NCI-H2081 treated with DMSO at 0.1 percent for 48 hours (cell line): ENCODE measurements around the gene MAGEF1.

Source experiments
- DNase-seq: peaks from one replicate; lab custom pipeline; 2025; lab: John Stamatoyannopoulos, UW

MAGEF1 gene, protein sequence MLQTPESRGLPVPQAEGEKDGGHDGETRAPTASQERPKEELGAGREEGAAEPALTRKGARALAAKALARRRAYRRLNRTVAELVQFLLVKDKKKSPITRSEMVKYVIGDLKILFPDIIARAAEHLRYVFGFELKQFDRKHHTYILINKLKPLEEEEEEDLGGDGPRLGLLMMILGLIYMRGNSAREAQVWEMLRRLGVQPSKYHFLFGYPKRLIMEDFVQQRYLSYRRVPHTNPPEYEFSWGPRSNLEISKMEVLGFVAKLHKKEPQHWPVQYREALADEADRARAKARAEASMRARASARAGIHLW

DNA sequence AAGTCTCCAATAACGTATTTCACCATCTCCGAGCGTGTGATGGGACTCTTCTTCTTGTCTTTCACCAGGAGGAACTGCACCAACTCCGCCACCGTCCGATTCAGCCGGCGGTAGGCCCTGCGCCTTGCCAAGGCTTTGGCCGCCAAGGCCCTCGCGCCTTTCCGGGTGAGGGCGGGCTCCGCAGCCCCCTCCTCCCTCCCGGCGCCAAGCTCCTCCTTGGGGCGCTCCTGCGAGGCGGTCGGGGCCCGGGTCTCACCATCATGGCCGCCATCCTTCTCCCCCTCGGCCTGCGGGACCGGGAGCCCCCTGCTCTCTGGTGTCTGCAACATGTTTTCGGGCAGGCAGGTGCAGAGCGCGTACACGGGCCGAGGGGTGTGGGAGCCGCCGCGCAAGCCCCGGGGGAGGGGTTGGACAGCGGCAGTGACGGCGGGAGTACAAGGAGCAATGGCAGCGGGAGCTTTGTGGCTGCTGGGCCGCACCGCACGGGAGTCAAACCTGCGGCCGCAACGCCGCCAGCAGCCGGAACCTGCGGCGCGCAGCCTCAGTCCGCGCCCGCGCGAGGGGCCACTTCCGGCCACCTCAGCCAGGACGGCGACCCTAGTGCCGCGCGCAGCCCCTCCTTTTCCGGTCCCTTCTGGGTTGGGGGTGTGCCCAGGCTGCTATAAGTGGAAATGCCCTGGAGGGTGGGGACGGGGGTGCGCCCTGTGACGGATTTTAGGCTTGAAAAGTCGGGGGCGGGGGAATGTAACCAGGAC is at the start of gene MAGEF1:
TSS of gene MAGEF1 (minus strand) at position 572 of the 755 bp plus-strand sequence. CDS start at position 329, 243 bp downstream.
- DNase-seq = peak; percentile 56

DNA sequence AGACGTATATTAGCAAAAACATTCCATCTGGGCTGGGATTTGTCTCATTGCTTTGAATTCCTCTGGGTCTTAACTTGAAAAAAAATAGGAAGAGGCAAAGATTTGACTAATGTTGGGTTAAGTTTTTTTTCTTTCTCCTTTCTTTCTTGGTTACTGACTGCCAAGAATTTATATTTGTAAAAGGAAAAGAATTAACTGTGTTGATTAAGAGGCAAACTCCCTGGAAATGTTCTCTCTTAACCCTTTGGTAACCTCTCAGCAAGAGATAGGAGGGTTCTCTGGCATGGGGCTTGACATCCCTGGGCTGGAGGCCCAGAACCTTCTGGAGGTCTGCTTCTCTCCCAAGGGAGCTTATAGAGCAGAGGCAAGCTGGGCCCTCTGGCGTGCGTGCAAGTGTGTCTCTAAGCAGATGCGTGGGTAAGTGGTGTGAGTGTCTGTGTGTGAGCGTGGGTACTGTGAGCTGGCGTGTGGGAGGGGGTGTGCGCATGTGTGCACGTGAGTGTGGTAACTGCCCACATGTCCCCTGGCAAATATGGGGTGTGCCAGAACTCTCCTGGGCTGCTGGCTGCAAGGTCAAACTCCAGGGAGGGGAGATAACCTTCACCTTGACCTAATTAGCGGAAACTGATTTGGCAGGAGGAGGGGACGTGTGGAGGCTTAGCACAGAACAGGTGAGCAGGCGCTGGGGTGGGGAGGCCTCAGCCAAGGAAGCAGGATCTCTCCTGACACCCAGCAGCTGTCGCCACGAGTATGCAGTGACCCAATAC is 49.4 kb upstream of the MAGEF1 start:
- no peak for DNase-seq

DNA sequence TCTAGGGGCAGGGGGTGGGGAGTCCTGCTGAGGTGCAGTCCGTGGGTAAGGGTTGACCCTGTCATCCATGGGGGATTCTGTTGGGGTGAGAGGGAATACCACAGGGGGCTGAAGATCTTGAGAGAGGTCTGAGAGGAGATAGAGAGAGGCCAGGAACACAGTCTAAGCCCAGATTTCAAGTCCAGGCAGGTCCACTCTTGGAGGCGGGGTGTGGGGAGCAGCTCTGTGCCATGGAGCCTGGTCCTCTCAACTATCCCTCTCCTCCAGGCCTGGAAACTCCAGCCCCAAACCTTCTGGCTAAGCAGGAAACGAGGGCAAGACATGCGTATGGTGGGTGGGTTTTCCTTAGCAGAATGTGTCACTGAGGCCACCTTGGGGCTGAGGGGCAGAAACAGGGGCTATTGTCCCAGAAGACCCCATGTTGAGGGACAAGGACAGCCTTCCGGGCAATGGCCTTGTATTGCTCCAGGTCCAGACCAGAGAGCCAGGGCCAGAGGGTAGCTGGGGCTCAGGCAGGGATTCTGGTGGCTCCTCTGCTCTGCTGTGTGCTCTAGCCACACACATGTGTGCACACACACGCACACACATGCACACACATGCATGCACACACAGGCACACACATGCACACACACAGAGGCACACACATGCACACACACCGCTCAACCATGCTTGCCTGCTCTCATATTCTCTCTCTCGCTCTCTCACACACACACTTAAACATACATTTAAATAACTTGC is 48.6 kb upstream of the MAGEF1 start:
- no peak for DNase-seq

DNA sequence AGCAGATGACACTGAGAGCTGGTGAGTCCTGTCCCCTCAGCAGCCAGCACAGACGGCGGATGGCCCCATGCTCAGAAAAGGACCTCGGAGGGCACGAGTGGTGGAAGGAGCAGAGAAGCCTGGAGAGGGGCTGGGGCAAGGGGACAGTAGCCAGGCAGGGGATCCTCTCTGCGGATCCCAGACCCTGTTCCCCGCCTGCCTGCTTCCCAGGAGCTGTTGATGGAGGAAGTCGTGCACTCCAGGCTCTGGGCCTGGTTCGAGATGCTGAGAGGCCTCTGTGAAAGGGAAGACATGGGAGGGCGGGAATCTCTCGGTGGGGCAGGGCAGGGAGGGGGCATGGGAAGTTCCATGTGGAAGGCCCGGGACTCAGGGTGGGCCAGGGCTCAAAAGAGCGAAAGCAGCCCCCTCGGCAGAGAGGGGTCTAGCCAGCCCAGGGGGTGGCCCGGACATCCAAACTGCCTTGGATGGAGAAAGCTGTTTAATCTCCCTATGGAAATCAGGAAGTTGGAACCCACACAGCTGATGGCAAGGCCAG is 47.9 kb upstream of the MAGEF1 start:
- DNase-seq = no peak

DNA sequence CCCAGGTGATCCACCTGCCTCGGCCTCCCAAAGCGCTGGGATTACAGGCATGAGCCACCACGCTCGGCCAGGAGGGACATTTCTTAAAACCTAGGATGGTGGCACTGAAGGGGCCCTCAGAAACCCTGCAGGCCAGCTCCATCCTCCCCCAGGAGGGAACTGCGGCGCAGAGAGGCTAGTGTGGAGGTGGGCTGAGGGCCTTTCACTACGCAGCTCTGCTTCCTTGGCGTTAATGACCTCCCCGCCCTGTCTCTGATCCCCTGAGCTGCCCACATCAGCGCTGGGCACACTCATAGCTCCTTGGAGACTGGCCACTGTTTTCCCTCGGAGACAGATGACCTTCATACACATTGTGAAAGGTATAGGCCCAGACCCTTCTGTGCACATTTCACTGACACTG is 46.2 kb upstream of the MAGEF1 start:
- no peak for DNase-seq

DNA sequence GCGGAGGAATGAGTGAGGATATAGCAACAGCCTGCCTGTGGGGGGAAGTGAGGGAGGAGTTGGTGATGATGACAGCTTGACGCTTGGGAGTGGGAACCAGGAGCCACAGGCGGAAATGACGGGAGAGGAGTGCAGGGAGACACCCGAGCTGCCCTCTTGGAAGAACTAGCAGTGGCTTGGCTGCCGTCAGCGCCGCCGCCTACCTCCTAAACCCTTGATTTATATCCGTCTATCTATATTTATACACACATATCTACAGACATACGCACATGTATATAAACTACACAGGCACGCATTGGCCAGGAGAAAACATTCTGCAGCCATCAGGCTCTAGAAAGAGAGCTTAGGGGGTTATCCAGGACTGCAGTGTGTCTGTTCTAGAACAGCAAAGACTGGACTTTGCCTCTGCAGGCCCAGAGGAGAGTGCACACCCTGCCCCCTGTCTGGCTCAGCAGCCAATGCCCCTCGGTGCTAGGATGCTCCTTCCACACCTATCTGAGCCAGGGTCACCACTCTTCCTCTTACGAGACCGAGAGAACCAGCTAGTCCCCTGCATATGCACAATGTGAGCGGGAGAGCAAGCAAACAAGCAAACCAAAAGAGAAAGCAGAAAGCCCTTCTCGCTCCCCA is 45.3 kb upstream of the MAGEF1 start:
- DNase-seq = no peak

DNA sequence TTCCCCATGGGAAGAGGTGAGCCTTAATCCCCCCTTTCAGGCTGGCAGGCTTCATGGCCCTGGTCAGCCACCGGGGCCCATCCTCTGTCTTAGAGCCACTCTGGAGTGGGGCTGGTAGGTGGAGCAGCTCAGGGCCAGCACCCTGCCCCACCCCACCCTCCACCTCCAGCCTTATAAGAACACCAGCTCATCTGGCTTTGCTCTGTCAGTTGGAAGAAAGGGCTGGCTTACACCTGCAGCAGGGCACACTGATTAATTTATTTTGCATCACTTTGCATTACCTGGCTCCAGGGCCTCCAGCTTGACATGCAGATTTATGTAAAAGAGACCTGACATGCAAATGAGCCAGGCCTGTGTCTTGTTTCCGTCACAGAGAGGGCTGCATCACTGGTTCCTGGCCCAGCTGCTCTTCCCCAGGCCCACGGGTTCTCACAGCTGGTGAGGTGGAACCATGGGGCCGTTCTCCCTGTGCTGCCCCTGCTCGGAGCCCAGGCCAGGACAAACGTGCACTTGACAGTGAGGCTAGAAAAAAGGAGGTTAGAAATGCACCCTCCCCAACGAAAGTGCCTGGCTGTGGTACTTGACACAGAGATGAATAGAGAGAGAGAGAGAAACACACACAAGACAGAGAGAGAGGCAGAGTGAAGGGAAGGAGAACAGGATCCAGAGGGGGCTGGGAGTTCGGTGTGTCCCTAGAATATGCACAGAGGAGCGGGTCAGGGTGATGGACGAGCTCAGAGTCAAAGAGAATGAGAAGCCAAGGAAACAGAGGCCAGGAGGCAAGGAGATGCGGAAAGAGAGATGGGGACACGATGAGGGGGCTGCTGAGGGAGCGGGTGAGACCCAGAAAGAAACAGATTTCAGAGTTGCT is 44.5 kb upstream of the MAGEF1 start:
- DNase-seq = no peak

DNA sequence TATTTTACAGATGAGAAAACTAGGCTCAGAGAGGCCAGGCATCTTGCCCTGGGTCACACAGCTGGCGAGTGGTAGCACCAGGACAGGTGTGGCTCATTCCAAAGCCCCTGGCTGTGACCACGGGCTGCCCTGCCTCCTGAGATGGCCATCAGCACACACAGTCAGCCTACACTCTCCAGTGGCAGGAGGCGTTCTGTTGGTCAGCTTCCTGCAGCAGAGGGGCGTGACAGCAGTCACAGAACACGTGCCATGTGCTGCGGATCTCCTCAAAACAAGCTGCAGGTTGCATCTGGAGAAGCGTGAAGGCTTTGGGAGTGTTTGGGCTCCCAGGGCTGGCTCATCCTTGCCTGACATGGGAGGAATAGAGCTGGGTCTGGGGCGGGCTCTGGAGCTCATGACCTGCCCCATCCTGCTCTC is 43.5 kb upstream of the MAGEF1 start:
- no peak for DNase-seq

DNA sequence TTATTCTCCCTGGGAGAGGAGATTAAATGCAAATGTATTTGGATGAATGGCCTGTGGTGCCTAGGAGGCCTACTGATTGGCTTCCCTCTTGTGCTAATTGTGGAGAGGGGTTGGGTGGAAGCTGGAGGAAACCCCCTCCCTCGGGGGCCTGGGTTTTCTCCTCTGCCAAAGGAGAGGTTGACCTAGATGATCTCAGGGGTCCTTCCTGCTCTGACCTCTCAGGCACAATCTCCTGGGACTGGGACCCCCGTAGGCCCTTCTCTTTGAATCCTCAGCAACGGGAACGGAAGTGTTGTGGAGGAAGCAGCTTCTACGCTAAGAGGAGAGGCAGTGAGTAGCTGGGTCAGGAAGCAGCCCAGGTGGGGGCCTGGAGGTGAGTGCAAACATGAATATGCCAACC is 40.5 kb upstream of the MAGEF1 start:
- no peak for DNase-seq

DNA sequence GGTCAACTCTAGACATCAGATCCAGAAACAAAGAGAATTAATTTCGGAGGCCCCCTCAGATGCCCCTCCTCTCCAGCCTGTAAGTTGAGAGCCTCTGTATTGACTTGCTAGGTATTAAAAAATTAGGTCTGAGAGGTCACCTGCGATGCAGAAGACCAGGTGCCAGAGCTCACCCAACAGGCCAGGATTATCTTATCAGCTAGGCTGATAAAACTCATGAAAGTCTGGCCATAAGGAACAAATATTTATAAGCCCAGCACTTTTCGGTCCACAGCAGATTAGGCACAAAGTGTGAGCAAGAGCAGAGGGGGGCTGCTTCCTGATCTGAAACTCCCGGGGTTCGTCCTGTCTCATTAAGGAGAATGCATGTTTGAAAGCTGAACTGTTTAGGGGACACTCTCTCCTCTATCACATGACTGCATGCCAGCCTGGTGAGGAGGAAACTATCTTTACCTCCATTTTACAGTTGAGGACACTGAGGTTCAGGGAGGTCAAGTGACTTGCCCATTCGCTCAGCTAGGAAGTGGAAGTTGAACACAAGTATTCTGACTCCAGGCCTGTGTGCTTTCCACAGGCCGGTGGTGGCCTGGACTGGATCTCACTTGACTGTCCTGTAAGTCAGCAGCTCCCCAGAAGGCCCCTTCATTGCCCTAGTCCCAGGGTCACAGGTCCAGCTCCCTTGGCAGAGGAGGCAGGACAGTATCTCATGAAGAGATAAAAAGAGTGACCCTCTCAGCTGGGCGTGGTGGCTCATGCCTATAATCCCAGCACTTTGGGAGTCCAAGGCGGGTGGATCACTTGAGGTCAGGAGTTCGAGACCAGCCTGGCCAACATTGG is 39.6 kb upstream of the MAGEF1 start:
- DNase-seq = no peak

DNA sequence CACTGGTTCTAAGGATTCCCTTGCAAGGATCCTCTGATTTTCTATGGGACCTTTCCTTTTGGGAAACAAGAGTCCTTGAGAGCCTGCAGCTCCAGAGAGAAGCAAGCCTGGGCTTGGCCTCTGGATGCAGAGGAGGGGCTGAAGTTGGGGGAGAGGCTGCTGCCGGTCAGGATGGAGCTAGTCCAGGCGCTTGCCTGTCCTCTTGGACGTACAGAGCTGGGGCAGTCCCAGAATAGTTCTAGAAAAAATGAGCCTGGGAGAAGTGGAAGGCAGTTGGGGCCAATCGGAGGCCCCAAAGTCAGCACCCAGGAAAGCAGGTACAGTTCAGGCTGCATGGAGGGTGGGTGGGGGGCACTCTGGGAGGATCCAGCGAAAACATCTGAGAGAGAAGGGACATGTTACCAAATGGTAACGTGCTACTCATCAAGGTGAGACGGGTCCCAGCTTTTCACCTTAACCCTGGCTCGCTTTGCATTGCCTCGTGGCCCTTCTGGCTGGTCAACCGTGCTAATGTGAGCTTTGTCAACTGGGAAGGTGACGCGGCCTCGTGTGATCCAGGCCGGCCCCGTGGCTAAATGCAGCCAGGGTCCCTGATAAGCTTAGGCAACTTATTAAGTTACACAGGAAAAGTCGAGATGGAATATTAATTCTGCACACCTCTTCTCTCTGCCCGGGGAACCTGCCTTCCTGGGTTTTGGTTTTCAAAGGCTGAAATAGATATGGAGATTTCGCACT is 38.7 kb upstream of the MAGEF1 start:
- DNase-seq = no peak

DNA sequence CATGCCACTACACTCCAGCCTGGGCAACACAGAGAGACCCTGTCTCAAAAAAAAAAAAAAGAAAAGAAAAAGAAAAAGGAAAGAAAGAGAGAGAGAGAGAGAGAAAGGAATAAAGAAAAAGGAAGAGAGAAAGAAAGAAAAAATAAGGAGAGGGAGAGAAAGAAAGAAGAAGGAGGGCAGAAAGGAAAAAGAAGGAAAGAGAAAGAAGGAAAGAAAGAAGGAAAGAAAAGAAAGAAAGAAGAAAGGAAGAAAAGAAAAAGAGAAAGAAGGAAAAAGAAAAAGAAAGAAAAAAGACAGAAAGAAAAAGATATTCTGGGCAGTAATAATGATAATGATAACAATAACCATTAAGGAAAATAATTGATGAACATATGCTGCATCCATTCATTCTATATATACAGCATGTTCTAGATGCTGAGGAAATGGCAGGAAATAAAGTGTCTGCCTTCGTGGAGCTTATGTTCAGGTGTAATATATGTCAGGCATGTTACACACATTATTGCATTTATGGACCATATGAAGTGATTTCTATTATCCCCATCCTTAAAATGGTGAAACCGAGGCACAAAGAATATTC is 37.4 kb upstream of the MAGEF1 start:
- DNase-seq = no peak

DNA sequence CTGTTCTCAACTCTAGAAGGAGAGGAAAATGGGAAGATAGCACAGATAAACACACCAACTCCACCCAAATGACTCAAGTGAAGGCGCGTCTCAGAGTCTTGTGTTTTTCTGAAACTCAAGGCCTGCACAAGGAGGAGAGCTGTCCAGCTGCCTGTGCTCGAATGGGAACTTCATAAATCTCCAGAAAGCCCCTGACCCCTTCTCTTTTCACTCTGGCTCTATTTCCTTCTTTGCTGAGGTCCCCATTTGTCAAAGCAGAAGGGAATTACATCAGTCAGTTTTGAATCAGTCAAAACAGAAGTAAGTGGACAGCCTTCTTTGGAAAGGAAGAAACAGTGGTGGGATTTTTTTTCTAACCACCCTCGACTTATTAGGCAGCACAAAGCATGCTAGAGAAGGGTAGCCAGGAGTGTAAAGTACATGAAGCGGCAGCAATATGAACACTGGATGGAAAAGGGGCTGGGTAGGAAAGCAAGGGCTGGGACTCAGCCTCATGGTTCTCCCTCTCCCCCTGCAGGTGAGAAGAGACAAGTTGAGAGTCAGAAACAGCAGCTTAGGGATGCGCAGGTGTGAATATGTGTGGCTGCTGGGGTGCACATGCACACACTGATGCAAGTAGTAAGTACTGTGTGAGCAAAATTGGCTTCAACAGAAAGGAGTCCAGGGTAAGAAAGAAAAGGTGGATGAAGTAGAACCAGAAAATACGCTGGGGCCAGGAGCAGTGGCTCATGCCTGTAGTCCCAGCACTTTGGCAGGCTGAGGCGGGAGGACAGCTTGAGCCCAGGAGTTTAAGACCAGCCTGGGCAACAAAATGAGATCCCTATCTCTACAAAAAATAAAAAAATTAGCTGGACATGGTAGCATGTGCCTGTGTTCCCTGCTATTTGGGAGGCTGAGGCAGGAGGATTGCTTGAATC is 36.6 kb upstream of the MAGEF1 start:
- DNase-seq = no peak

DNA sequence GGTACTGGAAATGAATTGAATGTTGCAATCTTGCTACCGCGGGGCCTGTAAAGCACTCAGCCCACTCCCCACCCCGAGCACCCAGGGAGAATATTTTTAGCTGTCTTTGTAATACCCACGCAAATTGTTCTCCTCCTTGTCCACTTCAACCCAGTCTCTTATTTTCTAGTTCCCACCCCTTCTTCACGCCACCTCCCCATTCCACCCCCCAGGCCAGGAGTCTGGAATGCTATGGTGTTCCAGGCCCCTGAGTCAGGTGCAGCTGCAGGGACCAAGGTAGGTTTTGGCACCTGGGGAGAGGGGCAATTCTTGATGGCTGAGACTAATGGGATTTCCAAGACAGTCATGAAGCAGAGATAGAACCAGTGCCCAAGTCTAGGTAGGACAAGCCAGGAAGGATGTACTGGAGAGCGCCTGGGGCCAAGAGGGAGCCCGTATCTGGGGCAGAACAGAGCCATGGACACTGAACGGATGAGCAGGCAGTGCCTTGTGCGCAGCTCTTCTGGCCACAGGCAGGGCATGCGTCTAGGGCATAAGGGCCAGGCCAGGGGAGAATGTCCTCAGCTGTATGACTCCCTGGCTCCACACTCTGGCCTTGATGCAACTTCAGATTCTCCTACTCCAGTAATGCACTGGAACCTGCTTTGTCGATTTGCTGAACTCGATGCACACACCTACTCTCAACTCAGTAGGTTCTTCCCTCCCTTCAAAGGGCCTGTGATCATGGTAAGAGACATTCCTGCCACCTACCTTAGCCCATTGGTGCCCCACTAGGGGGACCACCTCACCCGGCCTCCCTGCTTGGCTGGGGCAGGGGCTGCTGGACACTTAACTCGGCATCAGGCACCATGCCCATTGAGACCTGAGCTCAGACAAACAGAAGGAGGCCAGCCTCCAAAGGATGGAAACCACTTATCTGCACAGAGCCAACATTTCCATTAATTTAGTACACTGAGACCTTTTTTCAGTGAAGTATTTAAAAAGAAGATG is 34.6 kb upstream of the MAGEF1 start:
- DNase-seq = no peak

DNA sequence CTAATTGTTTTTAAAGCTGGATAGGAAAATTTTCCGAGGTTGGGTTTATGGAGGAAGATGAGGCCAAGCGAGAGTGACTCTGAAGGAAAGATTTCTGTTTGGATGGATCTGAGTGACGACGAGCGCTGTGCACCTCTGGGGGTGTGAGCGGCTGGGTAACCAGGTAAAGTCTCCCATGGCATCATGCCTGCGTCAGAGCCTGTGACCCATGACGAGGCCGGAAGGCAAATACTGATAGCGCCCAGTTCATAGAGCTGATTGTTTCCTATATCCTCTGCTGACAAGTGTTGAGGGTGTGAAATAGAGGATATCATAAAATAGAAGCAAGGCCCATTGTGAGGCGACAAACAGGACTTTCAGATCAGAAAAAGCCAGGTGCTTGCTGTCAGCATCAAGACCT is 33.7 kb upstream of the MAGEF1 start:
- DNase-seq = no peak

DNA sequence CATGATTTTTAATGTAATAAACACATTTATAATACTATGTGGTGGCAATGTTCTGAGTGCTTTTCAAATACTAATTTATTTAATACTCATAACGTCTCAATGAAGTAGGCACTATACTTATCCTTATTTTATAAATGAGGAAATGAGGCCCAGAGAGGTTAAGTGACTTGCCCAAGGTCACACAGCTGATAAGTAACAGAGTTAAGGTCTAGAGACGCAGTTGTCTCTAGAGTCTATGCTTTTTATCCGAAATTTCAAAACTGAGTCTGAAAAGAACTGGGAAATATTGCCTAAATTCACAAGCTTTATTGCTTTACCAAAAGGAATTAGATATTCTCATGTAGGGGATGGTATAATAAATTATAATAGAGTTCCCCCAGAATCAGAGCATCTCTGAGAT is 31.4 kb upstream of the MAGEF1 start:
- no peak for DNase-seq
